Hindlimb muscle (tissue), 1 donor: ENCODE results near the gene RGL4. TPM values are rescaled to one million over a fixed set of nuclear protein-coding genes. Genes with fewer than 3 reads are reported as not detected.

ENCODE experiments used
- DNase-seq: peaks from one replicate; pipeline ENCODE4 v3.0.0-alpha.2; 2013
- polyA plus RNA-seq: library from polyadenylated mRNA; unstranded; fragments of 120-200 nt; gene quantifications from one replicate; pipeline ENCODE4 v1.2.1, GENCODE V29; 2013; ENCODE audit not compliant: insufficient read length

Gene RGL4
- polyA plus RNA-seq, 1 donor, result 2.0 TPM

- no peak for DNase-seq
Measured at GRCh38 chr22:23681026-23681809, 9.6 kb upstream of the RGL4 start.

GRCh38 chr22:23682077-23682476 is 8.7 kb upstream of the RGL4 start:
- no peak for DNase-seq

GRCh38 chr22:23682827-23683355 is 7.9 kb upstream of the RGL4 start:
- no peak for DNase-seq

- DNase-seq, result no peak
Measured at GRCh38 chr22:23683545-23683944, 7.3 kb upstream of the RGL4 start.

- no peak for DNase-seq
Measured at GRCh38 chr22:23684026-23684425, 6.8 kb upstream of the RGL4 start.

- DNase-seq, result no peak
Measured at GRCh38 chr22:23684561-23685031, 6.2 kb upstream of the RGL4 start.

GRCh38 chr22:23685205-23685784 is 5.5 kb upstream of the RGL4 start:
- DNase-seq, result no peak

GRCh38 chr22:23686416-23687024 is 4.3 kb upstream of the RGL4 start:
- DNase-seq, result no peak

GRCh38 chr22:23688121-23688520 is 2.7 kb upstream of the RGL4 start:
- no peak for DNase-seq

- DNase-seq, result no peak
Measured at GRCh38 chr22:23688571-23688970, 2.2 kb upstream of the RGL4 start.

GRCh38 chr22:23689414-23689813 is 1.4 kb upstream of the RGL4 start:
- DNase-seq, result no peak

- DNase-seq, result no peak
Measured at GRCh38 chr22:23691748-23692423, 1.1 kb downstream of the RGL4 start.

GRCh38 chr22:23692598-23693291 is 1.9 kb downstream of the RGL4 start:
- no peak for DNase-seq

- no peak for DNase-seq
Measured at GRCh38 chr22:23693979-23694680, 3.3 kb downstream of the RGL4 start.

- DNase-seq, result no peak
Measured at GRCh38 chr22:23695141-23695540, 4.3 kb downstream of the RGL4 start.

GRCh38 chr22:23695571-23696325 is 4.9 kb downstream of the RGL4 start:
- no peak for DNase-seq

- DNase-seq, result no peak
Measured at GRCh38 chr22:23696326-23696851, 5.6 kb downstream of the RGL4 start.

GRCh38 chr22:23697031-23697970 is 6.5 kb downstream of the RGL4 start:
- DNase-seq, result no peak

- DNase-seq, result no peak
Measured at GRCh38 chr22:23698094-23698493, 7.3 kb downstream of the RGL4 start.
